ENCODE results near the gene PPIF.

GRCh38 chr10:79300711-79301110 lies 46.6 kb upstream of the PPIF start:
- no peak for TF ChIP-seq CTCF (conservative IDR thresholded peaks at IDR 0.05 in 1 of 2, IDR thresholded peaks at IDR 0.05 in 1 of 2; ENCODE audit: extremely low read depth in 1 of 2, insufficient read depth in 1 of 2, low read depth in 1 of 2, low read length in 2 of 2)
- TF ChIP-seq EZH2 (IDR thresholded peaks at IDR 0.05; ENCODE audit: borderline replicate concordance, low read length) = no peak
